Measurements from ENCODE around the gene HLTF. TPM values are rescaled to one million over a fixed set of nuclear protein-coding genes. Genes with fewer than 3 reads are reported as not detected.

Gene HLTF
- total RNA-seq, 1 experiment from 2014 or later = 73.4 TPM

- CTCF ChIA-PET = interaction anchor here (0.6 kb wide), 1 partner anchor 652 kb away, joined by 3 read pairs; no protein-coding TSS in a partner anchor
- POLR2A ChIA-PET = no interaction called here
- H3K9me3 ChIP-seq (ENCODE audit: control insufficient read depth in 1 of 2, insufficient read depth in 1 of 2, low read depth in 1 of 2, low read length in 2 of 2) = no peaks in the 10 kb centered on the region
Observed at GRCh38 chr3:149031096-149031495, 55.2 kb downstream of the HLTF start.

More at GRCh38 chr3:149031096-149031495, 55.2 kb downstream of the HLTF start:
- H3K9me2 ChIP-seq (ENCODE audit: insufficient read depth) = no peaks in the 10 kb centered on the region
- H3K9ac ChIP-seq (ENCODE audit: low read length) = no peak overlapping the region
- BruUV-seq (replicated peaks) = no TSS peak
- ATAC-seq (no peak), DNase-seq (ENCODE audit: low read depth, low spot score) (no peak)
- intact Hi-C loops (cut with micrococcal nuclease) = no loop called here
- no peaks in the 10 kb centered on the region for H3K4me1 ChIP-seq (ENCODE audit: control insufficient read depth in 1 of 2, insufficient read depth in 2 of 2, low read length in 2 of 2)
- peaks cover 13 to 21% of the 10 kb centered on the region in 2 experiments; a peak in 3 of 4 replicates for H3K36me3 ChIP-seq (ENCODE audit: control insufficient read depth in 1 of 2, insufficient read depth in 2 of 2, low read length in 2 of 2)
- H3K4me3 ChIP-seq (replicated peaks in 1 of 2; ENCODE audit: low read depth in 1 of 2, low read length in 2 of 2) = no peak overlapping the region
- H3K27ac ChIP-seq (ENCODE audit: low read depth, low read length) = no peak overlapping the region
- no peak for TF ChIP-seq MAX (IDR thresholded peaks at IDR 0.05)
- TF ChIP-seq CEBPB (IDR thresholded peaks at IDR 0.05; ENCODE audit: low read depth) = no peak
- no peak for TF ChIP-seq REST (IDR thresholded peaks at IDR 0.05; ENCODE audit: low read depth)
- TF ChIP-seq JUND (IDR thresholded peaks at IDR 0.05) = no peak
- TF ChIP-seq TCF7L2 (IDR thresholded peaks at IDR 0.05; ENCODE audit: borderline replicate concordance, extremely low read depth, insufficient read depth, insufficient read length) = no peak
- no peak for TF ChIP-seq YY1 (IDR thresholded peaks at IDR 0.05; ENCODE audit: extremely low read depth, insufficient replicate concordance, low read depth, low read length)
- TF ChIP-seq SIN3A (IDR thresholded peaks at IDR 0.05; ENCODE audit: low read depth) = no peak
- TF ChIP-seq ZBTB33 (IDR thresholded peaks at IDR 0.05; ENCODE audit: extremely low read depth, insufficient replicate concordance, low read length) = no peak
- no peak for TF ChIP-seq SRF (IDR thresholded peaks at IDR 0.05; ENCODE audit: low read depth)
- no peak for TF ChIP-seq RAD21 (IDR thresholded peaks at IDR 0.05; ENCODE audit: low read depth)
- TF ChIP-seq SP1 (IDR thresholded peaks at IDR 0.05; ENCODE audit: low read depth) = no peak
- no peak for TF ChIP-seq CTCF (IDR thresholded peaks at IDR 0.05 in 2 of 3, conservative IDR thresholded peaks at IDR 0.05 in 1 of 3; ENCODE audit: borderline replicate concordance in 1 of 3, insufficient read depth in 1 of 3, low read depth in 2 of 3, low read length in 2 of 3)
- TF ChIP-seq ATF3 (IDR thresholded peaks at IDR 0.05) = no peak
- RAD21 ChIA-PET (ENCODE audit: low non-redundant PET in 1 of 2, low total read pairs in 2 of 2, uncharacterized antibody in 2 of 2, unreplicated experiment in 2 of 2) = no interaction called here
- no peak overlapping the region for H3K4me2 ChIP-seq (ENCODE audit: low read length)
- no peak overlapping the region for H2AFZ ChIP-seq (ENCODE audit: low read depth, low read length, poor library complexity, severe bottlenecking)
- H3K27me3 ChIP-seq (ENCODE audit: insufficient read depth, low read length) = no peaks in the 10 kb centered on the region
- H3K79me2 ChIP-seq (ENCODE audit: insufficient read depth, low read length) = no peaks in the 10 kb centered on the region
- no peaks in the 10 kb centered on the region; the same call in 1 of the 2 replicates for H4K20me1 ChIP-seq (ENCODE audit: insufficient read depth)

All from HCT116 (cell line).